GM04504 (cell line): ENCODE measurements around the gene DNAJC18.
"Not testable (repeated sequence)": the region's sequence is repeated elsewhere in the genome, so short reads cannot be mapped to it uniquely, and the experiment has no call there.

Source experiments
- DNase-seq: peaks from one replicate; pipeline ENCODE4 v3.0.0-alpha.2; 2012; ENCODE audit warnings: low read depth

The DNAJC18 gene

DNA sequence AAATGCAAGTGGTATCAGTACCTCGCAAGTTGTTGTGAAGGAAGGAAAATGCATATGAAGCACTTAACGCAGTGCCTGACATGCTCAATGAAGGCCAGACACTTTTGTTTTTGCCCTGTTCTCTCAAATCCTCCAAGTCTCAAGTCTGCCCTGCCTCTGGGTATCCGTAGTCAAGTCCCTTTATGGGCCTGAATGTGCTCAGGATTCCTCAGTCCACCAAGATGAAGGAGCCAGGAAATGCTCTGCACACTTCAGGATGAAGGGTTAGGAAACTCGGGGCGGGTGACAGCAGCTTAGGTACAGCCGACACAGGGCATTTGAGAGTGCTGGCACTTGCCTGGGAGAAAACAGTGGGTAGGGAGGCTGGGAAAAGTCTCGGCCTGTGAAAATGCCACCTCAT lies 21.9 kb upstream of the DNAJC18 start:
- DNase-seq, result no peak

DNA sequence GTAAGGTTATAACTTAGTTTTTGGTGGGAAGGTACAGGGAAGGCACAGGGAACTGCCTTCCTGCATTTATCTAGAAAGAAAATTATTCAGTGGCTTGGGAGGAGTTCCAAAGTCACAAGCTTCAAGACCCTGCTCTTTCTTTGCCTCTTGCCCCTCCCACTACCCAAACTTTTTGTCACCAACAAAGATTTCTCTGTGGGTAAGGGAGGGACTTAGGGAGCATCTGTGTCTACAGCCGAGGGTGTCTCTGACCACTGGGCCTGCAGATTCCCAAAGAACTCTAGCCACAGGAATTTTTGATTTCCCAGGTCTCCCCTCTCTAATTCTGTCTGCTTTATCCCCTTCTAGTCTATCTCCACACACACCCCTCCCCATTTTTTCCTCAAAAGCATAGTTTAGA lies 21.1 kb upstream of the DNAJC18 start:
- DNase-seq, result no peak

- no peak for DNase-seq
Measured at GRCh38 chr5:139459451-139459934, 20.2 kb upstream of the DNAJC18 start.

GRCh38 chr5:139458580-139459407 lies 19.5 kb upstream of the DNAJC18 start:
- no peak for DNase-seq

DNA sequence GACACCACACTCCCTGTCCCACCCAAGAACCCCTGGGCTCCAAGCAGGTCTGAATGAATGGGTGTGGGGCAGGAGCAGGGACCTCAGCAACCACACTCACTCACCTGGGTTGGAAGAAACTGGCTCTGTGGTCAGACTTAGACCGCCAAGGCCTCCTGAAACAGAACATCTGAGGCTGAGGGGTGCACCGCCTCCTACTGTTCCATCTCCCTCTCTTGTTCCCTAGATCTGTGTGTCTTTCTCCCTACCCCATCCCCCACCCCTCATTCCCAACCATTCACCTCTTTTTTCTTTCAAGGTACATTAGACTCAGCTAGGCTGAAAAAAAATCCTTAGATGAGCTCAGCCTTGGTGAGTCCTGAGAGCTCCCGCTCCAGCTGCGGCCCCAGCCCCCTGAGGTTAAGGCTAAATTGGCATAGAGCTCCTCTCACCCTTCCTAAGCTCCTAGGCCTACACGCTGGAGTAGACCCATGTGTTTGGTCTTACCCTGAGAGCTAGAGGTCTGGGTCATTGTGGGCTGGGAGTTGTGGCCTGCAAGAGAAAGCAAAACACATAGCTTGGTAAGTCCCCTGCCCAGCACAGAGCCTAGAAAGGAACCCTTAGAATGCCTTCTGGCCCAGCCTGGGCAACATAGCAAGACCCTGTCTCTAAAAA lies 18.5 kb upstream of the DNAJC18 start:
- DNase-seq, result no peak

GRCh38 chr5:139457241-139457640 lies 17.9 kb upstream of the DNAJC18 start:
- DNase-seq, result no peak

- no peak for DNase-seq
Measured at GRCh38 chr5:139456776-139457175, 17.5 kb upstream of the DNAJC18 start.

- DNase-seq, result no peak
Measured at GRCh38 chr5:139454568-139455290, 15.4 kb upstream of the DNAJC18 start.

DNA sequence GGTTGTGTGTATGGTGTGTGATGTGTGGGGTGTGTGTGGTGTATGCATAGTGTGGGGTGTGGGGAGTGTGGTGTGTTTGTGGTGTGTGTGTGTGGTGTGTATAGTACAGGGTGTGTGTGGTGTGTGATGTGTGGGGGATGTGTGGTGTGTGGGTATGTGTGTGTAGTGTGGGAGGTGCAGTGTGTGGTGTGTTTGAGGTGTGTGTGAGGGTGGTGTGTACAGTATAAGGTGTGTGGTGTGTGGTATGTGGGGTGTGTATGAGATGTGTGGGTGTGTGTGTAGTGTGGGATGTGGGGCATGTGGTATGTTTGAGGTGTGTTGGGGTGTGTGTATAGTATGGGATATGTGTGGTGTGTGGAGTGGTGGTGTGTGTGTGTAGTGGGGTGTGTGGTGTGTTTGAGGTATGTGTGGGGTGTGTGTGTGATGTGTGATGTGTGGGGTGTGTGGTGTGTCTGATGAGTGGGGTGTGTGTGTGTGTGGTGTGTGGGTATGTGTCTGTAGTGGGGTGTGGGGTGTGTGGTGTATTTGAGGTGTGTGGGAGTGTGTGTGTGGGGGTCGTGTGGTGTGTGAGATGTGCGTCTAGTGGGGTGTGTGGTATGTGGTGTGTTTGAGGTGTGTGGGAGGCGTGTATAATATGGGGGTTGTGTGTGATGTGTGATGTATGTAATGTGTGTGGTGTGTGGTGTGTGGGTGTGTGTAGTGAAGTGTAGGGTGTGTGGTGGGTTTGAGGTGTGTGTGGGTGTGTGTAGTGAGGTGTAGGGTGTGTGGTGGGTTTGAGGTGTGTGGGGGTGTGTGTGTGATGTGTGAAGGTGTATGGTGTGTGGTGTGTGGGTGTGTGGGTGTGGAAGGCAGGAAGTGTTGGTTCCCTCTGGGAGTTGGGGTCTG lies 14.6 kb upstream of the DNAJC18 start:
- DNase-seq, result no peak

GRCh38 chr5:139451878-139452660 lies 12.7 kb upstream of the DNAJC18 start:
- DNase-seq, result no peak

DNA sequence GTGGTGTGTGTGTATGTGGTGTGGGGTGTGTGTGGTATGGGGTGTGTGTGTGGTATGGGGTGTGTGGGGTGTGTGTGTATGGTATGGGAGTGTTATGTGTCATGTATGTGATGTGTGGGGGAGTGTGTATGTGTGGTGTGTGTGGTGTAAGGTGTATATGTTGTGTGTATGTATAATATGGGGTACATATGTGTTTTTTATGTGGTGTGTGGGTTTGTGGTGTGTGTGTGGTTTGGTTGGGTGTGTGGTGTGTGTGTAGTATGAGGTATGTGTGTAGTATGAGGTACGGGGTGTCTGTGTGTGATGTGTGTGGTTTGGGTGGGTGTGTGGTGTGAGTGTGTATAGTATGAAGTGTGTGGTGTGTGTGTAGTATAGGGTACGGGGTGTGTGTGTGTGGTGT lies 11.9 kb upstream of the DNAJC18 start:
- DNase-seq, result no peak

DNA sequence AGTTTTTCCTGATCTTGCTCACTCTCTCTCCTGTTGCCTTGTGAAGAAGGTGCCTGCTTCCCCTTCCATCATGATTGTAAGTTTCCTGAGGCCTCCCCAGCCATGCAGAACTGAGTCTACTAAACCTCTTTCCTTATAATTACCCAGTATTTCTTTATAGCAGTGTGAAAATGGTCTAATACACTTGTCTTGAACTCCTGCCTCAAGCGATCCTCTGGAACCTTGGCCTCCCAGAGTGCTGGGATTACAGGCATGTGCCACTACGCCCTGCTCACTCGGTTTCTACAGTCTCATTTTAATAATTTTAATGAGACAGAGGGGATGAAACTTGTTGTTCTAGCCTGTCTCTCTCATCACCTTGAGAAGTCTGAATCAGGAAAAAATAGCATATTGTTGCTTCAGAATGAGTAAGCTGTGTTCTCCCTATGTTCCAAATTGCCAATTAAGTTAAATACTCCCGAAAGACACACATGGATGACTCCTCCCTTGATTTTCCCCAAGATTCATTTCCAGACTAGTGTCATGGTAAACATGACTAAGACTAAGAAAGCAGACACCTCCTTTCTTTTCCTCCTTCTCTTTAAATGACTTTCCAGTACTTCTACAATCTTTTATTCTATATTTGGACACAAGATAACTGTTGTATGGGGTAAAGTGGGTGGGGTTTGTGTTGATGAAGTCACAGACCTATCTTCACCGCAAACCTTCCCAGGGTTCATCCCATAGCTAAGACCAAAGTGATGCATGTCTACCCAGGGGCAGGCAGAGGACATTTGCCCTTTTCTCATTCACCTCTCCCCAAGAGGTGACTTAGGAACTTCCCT lies 7.8 kb upstream of the DNAJC18 start:
- DNase-seq, result peak; percentile 15

DNA sequence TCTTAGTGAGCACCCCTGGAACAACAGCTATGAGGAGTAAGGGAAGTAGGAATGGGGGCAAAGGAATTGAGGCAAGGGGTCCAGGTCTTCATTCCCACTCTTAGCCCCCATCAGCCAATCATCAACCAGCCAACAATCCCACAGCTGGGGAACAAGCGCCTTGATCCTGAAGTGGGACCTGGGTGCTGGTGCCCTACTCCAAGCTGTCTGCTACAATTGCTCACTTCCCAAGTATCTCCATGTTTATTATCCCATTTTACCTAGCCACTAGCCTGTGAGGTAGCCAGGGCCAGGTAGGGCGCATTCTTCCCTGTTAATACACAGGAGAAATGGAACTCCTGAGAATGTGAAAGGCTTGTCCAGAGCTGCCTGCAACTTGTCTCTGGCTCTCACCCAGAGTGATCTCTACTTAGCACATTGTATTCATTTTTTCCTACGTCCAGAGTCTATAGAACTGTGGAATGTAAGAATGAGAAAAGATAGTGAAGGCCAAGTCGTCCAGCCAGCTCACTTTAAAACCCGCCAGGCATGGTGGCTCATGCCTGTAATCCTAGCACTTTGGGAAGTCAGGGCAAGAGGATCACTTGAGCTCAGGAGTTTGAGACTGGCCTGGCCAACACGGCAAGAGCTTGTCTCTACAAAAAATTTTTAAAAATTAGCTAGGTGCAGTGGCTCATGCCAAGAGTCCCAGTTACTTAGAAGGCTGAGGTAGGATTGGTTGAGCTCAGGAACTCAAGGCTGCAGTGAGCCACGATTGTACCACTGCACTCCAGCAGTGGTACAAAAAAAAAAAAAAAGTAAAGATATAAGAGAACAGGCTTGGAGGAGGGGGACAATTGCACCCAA lies 6.2 kb upstream of the DNAJC18 start:
- no peak for DNase-seq

DNA sequence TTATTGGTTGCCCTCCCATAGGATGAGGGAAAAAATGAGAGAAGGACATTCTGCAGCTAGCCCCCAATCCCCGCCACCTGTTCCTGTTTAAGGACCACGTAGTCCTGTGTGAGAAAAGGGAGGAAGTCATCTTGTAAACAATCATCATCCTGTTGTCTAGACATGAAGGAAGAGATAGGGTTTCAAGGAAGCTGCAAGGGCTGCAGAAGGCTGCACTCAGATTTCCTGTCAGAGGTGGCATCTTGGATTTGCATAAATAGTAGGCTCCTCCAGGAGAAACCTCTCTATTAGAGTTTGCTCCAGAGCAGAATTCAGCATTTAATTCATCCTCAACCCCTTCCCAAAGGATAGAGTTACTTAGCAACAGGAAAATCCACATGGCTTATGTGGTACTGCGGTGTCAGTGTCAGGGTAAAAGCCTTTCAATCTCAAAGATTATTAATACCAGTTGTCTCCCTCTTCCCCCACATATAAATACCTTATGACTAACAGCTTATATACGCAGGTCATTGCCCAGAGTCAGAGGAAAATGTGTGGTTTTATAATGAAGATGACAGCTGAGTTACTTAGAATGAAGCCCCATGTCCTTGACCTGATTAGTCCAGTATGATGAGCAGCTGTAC lies 4.6 kb upstream of the DNAJC18 start:
- peak; percentile 63 for DNase-seq

DNA sequence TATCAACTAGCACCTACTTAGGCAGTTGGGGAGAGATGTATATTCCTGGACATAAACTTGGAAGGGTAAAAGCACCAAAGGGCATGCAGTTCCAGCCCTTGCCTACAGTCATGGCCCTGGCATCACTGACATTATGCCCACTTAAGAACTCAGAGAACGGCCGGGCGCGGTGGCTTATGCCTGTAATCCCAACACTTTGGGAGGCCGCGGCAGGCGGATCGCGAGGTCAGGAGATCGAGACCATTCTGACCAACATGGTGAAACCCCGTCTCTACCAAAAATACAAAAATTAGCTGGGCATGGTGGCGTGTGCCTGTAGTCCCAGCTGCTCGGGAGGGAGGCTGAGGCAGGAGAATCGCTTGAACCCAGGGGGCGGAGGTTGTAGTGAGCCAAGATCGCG lies 1.1 kb upstream of the DNAJC18 start:
- not testable (repeated sequence) for DNase-seq

GRCh38 chr5:139438707-139439012 lies 665 bp downstream of the DNAJC18 start:
- no peak for DNase-seq

DNA sequence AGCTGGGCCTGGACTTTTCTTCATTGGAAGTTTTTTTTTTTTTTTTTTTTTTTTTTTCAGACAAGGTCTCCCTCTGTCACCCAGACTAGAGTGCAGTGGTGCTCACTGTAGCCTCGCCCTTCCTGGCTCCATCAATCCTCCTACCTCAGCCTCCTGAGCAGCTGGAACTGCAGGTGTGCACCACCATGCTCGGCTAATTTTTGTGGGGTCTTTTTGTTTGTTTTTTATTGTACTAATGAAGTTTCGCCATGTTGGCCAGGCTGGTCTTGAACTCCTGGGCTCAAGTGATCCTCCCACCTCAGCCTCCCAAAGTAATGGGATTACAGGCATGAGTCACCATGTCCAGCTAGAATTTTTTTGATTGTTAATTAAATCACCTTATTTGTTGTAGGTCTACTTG lies 3.6 kb downstream of the DNAJC18 start:
- DNase-seq, result no peak

DNA sequence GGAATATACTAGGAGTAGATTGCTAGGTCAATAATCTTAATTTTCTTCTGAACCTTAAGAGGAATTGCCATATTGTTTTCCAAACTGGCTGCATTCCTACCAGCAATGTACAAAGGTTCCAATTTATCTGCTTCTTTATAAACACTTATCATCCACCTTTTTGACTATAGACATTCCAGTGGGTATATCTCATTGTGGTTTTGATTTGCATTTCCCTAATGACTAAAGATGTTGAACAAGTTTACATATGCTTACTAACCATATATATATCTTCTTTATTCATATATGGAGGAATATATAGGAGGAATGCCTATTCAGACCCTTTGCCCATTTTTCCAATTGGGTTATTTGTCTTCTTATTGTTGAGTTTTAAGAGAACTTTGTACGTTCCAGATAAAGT lies 7.6 kb downstream of the DNAJC18 start:
- DNase-seq, result no peak

DNA sequence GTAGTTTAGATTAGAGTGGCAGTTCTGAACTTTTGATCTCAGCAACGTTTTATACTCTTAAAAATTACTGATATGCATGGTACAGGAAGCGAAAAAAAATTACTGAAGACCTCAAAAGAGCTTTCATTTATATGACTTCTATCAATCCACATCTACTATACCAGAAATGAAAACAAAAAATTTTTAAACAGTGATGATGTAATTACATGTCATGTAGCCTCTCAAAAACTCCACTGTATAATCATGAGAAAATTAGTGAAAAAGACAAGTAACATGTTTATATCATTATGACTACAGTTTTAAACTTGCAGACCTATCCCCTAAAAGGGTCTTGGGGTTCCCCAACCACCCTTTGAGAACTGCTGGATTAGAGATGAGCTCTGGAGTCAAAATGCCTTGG lies 9.3 kb downstream of the DNAJC18 start:
- no peak for DNase-seq
